Measurements from ENCODE around the gene RPAIN. TPM values are rescaled to one million over a fixed set of nuclear protein-coding genes. Genes with fewer than 3 reads are reported as not detected.

The RPAIN gene
- total RNA-seq, 1 donor from 2014 or later, result 64.7 TPM

GRCh38 chr17:5481451-5481850 is 61.5 kb downstream of the RPAIN start:
- DNase-seq, result no peak
- Mint-ChIP-seq H3K36me3 (ENCODE audit: low read depth) (peaks cover 69% of the 10 kb centered on the region), H3K27me3 (no peaks in the 10 kb centered on the region), H3K4me3 (no peak overlapping the region), H3K9me3 (no peaks in the 10 kb centered on the region), H3K4me1 (peaks cover 37% of the 10 kb centered on the region), H3K27ac (no peak overlapping the region)
- intact Hi-C loops (cut with micrococcal nuclease), result no loop called here

Other genes starting within 250 kb of the RPAIN start
- 10.1 and 12.1 TPM in 2 replicates for gene ZNF594, start 228.3 kb upstream of the RPAIN start, total RNA-seq
- gene SCIMP, start 185.3 kb upstream of the RPAIN start, total RNA-seq, result not detected in 2 replicates
- gene RABEP1, start 137.9 kb upstream of the RPAIN start, total RNA-seq, result 57.3 and 58.2 TPM in 2 replicates
- gene NUP88, start 520 bp upstream of the RPAIN start, total RNA-seq, result 164 and 168 TPM in 2 replicates
- 451 TPM in 2 replicates for gene C1QBP, start 19.0 kb downstream of the RPAIN start, total RNA-seq
- 41.2 and 41.7 TPM in 2 replicates for gene DHX33, start 48.8 kb downstream of the RPAIN start, total RNA-seq
- 64.3 and 69.8 TPM in 2 replicates for gene DERL2, start 66.0 kb downstream of the RPAIN start, total RNA-seq
- 37.8 and 39.2 TPM in 2 replicates for gene MIS12, start 66.4 kb downstream of the RPAIN start, total RNA-seq
- 19.6 and 23.0 TPM in 2 replicates for gene NLRP1, start 164.3 kb downstream of the RPAIN start, total RNA-seq